HG02943 (cell line): ENCODE measurements around the gene TMEM63B.
"Not testable (repeated sequence)": the region's sequence is repeated elsewhere in the genome, so short reads cannot be mapped to it uniquely, and the experiment has no call there.

Source experiments
- ATAC-seq: cut with Tn5 transposase; IDR thresholded peaks from one replicate; pipeline ENCODE4 v1.9.1; 2021; ENCODE audit warnings: mild to moderate bottlenecking, low read depth, moderate library complexity; ENCODE audit not compliant: unreplicated experiment

The TMEM63B gene

GRCh38 chr6:44093750-44094402 lies 33.5 kb upstream of the TMEM63B start:
- no peak for ATAC-seq

GRCh38 chr6:44094403-44095242 lies 32.7 kb upstream of the TMEM63B start:
- no peak for ATAC-seq

- ATAC-seq = not testable (repeated sequence)
These were observed 32.1 kb upstream of the TMEM63B start for GRCh38 chr6:44095243-44095623.

GRCh38 chr6:44096612-44097011 lies 30.7 kb upstream of the TMEM63B start:
- ATAC-seq = no peak

GRCh38 chr6:44097782-44098317 lies 29.5 kb upstream of the TMEM63B start:
- ATAC-seq = no peak

- ATAC-seq = no peak
These were observed 28.2 kb upstream of the TMEM63B start for GRCh38 chr6:44099192-44099591.

- ATAC-seq = no peak
These were observed 27.2 kb upstream of the TMEM63B start for GRCh38 chr6:44100088-44100550.

GRCh38 chr6:44101832-44102231 lies 25.5 kb upstream of the TMEM63B start:
- ATAC-seq = no peak

GRCh38 chr6:44102527-44102926 lies 24.8 kb upstream of the TMEM63B start:
- ATAC-seq = no peak

- ATAC-seq = no peak
These were observed 22.8 kb upstream of the TMEM63B start for GRCh38 chr6:44104481-44105021.

GRCh38 chr6:44105146-44105545 lies 22.2 kb upstream of the TMEM63B start:
- ATAC-seq = no peak

GRCh38 chr6:44105993-44106740 lies 21.2 kb upstream of the TMEM63B start:
- ATAC-seq = no peak

- no peak for ATAC-seq
These were observed 20.3 kb upstream of the TMEM63B start for GRCh38 chr6:44107017-44107416.

GRCh38 chr6:44108471-44108870 lies 18.9 kb upstream of the TMEM63B start:
- ATAC-seq = no peak

GRCh38 chr6:44109212-44109611 lies 18.1 kb upstream of the TMEM63B start:
- no peak for ATAC-seq

GRCh38 chr6:44110005-44110676 lies 17.2 kb upstream of the TMEM63B start:
- ATAC-seq = no peak

GRCh38 chr6:44110966-44111365 lies 16.4 kb upstream of the TMEM63B start:
- ATAC-seq = no peak

GRCh38 chr6:44111434-44112417 lies 15.6 kb upstream of the TMEM63B start:
- ATAC-seq = no peak

GRCh38 chr6:44113414-44113813 lies 13.9 kb upstream of the TMEM63B start:
- ATAC-seq = no peak
